Lung microvascular endothelial cell (primary cell): ENCODE results near the gene ANKRD27. TPM values are rescaled to one million over a fixed set of nuclear protein-coding genes. Genes with fewer than 3 reads are reported as not detected.
"Not testable (repeated sequence)": the region's sequence is repeated elsewhere in the genome, so short reads cannot be mapped to it uniquely, and the experiment has no call there.

Experiments
- DNase-seq, 2 donors: peaks; one replicate each; pipeline versions ENCODE4 v3.0.0 to v3.0.0-alpha.2; 2010; ENCODE audit warnings: low read depth in 2 of 2
- total RNA-seq: library from RNA; depleted of rRNA; stranded (reverse); fragments of >200 nt; gene quantifications from 2 replicates; pipeline ENCODE4 v1.2.1, GENCODE V29; 2014

ANKRD27 gene
- total RNA-seq, 1 donor from 2014 or later = 31.9 TPM

DNA sequence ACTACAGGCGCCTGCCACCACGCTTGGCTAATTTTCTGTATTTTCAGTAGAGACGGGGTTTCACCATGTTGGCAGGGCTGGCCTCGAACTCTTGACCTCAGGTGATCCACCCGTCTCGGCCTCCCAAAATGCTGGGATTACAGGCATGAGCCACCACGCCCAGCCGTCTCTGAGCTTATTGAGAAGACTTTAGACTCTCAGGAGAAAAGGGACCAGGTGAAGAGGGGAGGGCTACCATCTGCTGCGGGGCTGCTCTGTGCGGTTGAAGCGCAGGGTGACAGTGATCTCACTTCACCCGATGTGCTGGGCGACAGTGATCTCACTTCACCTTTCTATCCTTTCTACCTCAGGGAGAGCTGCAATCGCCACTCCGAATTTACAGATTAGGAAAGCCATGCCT is 68.7 kb downstream of the ANKRD27 start:
- DNase-seq = no peak

DNA sequence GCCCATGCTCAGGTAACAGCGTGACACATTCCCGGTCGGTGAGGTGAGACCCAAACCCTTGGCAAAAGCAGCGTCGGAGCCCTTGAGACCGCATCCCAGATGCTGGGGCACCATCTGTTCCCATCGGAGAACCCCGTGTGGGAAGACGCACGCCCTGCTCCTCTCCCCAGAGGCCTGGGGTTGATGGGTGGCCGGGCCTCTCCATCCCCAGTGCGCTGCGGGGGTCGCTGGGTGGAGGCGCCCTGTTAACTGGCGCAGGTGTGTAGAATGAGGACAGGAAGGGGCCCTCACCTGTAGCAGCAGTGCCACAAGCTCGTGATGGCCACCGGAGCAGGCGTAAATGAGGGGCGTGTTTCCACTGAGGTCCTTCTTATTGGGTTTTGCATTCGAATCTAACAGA is 69.4 kb downstream of the ANKRD27 start:
- no peak for DNase-seq

DNA sequence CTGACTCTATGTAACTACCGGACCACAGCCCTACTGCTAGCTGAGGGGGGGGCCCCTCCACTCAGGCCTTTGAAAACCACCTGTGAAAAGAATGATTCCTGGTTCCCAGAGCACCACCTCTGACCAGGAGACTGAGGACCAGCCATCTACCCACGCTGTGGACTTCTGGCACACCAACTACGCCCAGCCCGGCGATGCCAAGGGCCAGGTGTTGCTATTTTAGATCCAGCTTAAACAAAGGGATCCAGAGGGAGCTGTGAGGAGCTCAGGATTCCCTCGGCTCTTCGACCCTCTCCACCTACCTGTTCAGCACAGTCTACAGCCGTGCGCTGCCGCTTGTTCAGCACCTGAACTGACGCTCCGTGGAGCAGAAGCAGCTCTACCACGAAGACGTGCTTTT is 71.0 kb downstream of the ANKRD27 start:
- DNase-seq = no peak

DNA sequence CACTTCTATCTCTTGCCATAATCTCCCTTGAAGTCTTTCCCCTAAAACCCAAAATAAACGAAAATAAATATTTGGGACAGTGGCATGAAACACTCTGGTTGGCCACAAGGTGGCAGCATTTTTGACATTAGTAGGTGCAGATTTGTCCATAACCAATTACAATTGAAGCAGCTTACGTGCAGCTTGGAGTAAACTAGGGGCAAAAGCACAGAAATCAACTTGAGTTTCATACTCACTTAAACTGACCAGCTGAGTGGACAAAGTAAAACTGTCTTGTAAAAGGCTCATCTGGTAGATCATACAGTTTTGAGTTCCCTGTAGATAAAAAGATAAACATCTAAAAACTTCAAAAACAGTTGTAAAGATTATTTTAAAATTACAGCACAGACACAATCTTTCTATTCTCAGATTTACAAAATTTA is 75.2 kb downstream of the ANKRD27 start:
- peak; percentile 77 to 84 for DNase-seq

DNA sequence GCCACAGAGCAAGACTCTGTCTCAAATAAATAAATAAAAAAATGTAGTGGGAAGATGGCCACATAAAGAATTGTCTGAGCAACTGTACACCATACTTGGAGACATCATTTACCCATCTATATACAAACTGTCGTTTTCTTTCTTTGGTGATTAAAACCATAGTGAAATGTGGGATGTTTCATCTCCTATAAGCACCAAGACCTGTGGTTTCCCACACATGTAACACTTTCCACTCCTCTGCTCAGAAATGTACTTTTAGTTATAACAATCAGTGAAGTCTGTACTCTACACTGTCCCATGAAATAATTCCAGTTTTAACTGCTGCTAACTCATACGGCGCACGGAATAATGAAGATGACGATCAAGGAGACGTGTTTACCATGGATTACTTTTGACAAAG is 75.7 kb downstream of the ANKRD27 start:
- no peak for DNase-seq

DNA sequence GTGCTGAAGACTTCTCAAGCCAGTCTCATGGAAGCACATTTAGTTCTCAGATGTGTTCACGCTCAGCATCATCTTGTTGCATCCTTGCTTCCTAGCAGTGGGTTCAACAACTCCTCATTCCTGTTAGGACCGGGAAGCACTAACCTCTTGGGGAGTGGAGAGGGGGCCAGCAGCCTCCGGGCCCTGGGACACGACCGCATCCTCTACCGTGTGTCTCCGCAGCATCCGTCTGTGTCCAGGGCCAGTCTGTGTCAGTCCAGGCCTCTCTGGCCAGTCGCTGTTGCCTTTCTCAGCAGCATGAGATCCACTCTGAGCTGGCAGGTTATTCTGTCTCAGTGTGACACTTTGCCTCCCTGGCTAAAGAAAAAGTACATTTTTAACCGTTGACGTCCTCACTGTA is 77.0 kb downstream of the ANKRD27 start:
- no peak for DNase-seq

DNA sequence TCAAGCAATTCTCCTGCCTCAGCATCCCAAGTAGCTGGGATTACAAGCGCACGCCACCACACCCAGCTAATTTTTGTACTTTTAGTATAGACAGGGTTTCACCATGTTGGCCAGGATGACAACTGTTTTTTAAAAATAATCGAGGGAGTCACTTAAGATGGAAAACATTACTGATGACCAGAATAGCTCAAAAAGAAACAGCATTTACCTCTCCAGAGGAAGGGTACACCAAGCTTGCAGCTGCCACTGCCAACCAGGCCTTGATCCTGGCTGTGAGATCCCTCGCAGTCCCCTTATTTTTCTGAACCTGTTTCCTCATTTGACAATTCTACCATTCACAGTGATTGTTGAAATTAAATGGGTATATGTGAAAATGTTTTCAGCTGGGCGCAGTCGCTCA is 79.5 kb downstream of the ANKRD27 start:
- no peak for DNase-seq

DNA sequence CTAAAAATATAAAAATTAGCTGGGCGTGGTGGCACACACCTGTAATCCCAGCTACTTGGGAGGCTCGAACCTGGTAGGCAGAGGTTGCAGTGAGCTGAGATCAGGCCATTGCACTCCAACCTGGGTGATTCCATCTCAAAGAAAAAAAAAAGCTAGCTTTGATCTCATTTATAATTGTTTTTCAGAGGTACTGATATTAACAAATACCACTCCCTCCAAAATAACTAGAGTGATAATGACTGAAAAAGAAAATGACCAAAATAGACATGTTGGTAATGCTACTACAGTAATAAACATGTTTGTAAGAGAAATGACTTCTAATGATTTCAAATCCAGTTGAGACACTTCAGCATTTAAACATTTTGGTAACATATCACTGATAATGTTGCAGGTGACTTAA is 81.0 kb downstream of the ANKRD27 start:
- no peak for DNase-seq

DNA sequence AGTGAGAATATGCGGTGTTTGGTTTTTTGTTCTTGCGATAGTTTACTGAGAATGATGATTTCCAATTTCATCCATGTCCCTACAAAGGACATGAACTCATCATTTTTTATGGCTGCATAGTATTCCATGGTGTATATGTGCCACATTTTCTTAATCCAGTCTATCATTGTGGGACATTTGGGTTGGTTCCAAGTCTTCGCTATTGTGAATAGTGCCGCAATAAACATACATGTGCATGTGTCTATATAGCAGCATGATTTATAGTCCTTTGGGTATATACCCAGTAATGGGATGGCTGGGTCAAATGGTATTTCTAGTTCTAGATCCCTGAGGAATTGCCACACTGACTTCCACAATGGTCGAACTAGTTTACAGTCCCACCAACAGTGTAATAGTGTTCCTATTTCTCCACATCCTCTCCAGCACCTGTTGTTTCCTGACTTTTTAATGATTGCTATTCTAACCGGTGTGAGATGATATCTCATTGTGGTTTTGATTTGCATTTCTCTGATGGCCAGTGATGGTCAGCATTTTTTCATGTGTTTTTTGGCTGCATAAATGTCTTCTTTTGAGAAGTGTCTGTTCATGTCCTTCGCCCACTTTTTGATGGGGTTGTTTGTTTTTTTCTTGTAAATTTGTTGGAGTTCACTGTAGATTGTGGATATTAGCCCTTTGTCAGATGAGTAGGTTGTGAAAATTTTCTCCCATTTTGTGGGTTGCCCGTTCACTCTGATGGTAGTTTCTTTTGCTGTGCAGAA is 87.1 kb downstream of the ANKRD27 start:
- not testable (repeated sequence) for DNase-seq

DNA sequence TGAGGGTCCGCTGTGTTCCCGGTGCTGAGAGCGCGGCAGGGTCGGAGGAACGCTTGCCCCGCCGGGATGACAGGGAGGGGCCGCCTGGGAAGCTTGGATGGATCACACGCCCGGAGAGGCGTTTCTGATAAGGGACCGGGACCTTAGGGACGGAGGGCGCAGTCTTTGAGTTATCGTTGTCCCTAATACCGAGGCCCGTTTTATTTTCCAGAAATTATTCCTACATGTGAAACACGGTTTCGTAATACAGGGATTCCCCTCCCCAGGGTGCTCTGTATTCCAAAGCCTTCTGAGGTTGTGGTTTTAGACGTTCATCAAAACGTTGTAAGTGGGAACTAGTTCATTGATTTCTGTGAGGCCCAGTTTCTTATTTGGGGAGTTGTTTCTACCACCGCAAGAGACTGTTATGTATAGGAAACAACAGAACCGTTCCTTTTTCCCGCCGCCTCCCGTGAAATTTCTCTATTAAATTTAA is 93.2 kb downstream of the ANKRD27 start:
- DNase-seq = peak; percentile 43 to 49

DNA sequence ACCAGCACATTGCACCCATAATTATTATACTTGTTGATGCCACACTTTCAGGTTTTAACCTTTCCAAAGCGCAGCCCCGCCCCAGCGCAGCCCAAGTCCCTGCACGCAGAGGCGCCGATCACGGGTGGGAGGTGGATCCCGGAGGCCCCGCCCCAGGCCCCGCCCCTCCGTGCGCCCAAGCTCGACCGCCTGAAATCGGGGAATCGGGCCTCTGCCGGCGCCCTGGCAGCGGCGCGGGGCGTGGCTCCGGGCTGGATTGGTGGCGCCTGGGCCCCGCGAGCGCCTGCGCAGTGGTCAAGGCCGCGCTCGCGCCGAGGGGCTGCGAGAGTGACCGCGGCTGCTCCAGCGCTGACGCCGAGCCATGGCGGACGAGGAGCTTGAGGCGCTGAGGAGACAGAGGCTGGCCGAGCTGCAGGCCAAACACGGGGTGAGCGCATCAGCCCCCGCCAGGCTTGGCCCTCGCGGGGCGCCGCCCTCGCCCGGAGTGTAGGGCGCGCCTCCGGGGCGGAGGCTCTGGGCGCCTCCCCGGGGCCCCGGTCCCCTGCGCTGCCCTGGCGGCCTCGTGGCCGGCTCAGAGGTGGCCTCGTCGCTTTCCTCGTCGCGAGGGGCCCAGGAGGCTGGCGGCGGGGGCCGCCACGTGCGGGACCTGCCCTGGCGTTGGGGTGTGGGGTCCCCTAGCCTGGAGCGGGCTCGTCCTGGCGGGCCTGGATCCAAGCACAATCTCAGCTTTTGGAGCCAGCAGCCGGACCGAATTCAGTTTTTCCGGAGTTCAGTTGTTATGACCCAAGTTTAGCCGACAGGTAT is 93.9 kb downstream of the ANKRD27 start, which contains the start of gene PDCD5:
PDCD5 (plus strand) TSS at position 290 of the 804 bp plus-strand sequence; CDS start at position 362, 72 bp downstream.
- DNase-seq = peak; percentile 95 to 97

DNA sequence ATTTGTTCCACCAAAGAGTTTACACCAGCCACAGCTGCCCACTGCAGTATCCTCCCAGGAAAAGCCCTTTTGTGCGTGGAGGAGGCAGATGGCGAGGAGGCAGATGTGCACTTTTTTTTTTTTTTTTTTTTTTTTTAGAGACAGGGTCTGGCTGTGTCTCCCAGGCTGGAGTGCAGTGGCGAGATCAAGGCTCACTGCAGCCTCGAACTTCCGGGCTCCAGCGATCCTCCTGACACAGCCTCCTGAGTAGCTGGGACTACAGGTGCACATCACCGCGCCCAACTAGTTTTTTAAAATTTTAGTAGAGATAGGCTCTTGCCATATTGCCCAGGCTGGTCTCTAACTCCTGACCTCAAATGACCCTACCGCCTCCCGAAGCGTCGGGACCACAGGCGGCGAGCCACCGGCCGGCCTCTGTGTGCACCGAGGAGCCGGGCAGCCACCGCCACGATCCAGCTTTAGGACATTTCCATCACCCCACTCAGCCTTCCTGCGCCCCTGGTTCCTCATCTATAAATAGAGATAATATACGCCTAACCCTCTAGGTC is 94.6 kb downstream of the ANKRD27 start:
- no peak for DNase-seq

DNA sequence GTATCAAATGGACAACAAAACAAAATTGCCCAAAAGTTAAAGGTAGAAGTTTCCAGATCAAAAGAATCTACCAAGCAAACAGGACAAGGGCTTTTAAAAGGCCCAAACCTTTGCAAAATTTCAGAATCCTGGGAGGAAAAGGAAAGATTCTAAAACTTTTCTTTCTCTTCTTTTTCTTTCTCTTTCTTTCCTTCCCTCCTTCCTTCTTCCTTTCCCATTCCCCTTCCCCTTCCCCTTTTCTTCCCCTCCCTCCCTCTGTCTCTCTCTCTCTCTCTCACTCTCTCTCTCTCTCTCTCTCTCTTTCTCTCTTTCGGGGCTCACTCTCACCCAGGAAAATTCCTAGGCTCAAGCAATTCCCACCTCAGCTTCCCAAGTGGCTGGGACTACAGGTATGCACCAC is 98.2 kb downstream of the ANKRD27 start:
- no peak for DNase-seq

DNA sequence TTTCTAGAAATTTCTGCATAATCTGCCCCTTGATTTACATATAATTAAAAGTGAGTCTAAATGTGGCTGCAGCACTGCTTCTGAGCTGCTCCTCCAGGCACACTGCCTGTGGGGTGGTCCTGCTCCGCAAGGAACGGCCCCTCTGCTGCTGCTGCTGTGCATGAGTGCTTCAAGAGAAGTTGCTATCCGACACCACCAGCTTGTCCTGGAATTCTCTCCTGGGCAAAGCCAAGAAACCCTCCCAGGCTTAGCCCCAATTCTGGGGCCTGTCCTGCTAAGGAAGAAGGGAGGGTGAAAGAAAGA is 101.5 kb downstream of the ANKRD27 start:
- DNase-seq = no peak

DNA sequence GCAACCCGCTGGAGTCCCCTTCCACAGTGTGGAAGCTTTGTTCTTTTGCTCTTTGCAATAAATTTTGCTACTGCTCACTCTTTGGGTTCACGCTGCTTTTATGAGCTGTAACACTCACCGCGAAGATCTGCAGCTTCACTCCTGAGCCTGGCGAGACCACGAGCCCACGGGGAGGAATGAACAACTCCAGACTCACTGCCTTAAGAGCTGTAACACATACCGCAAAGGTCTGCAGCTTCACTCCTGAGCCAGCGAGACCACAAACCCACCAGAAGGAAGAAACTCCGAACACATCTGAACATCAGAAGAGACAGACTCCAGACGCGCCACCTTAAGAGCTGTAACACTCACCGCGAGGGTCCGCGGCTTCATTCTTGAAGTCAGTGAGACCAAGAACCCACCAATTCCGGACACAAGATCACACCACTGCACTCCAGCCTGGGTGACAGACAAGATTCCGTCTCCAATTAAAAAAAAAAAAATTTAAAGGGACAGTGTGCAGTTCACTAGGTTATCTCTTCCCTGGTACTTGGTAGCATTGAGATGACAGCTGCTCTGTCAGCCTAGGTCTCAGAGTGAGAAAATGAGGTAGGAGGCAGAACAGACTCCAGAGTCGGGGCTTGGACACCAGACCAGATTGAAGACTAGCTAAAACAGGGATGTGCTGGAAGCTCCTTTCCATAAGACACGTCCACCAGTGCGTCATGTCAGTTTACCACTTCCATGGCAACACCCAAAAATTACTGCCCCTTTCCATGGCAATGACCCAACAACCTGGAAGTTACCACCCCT is 102.1 kb downstream of the ANKRD27 start:
- not testable (repeated sequence) for DNase-seq

DNA sequence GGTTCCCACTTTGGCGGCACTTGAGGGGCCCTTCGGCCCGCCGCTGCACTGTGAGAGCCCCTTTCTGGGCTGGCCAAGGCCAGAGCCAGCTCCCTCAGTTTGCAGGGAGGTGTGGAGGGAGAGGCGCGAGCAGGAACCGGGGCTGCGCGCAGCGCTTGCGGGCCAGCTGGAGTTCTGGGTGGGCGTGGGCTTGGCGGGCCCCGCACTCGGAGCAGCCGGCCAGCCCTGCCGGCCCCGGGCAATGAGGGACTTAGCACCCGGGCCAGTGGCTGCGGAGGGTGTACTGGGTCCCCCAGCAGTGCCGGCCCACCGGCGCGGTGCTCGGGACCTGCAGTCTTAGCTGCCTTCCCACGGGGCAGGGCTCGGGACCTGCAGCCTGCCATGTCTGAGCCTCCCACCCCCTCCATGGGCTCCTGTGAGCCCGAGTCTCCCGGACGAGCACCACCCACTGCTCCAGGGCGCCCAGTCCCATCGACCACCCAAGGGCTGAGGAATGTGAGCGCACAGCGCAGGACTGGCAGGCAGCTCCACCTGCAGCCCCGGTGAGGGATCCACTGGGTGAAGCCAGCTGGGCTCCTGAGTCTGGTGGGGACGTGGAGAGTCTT is 103.4 kb downstream of the ANKRD27 start:
- DNase-seq = not testable (repeated sequence)

DNA sequence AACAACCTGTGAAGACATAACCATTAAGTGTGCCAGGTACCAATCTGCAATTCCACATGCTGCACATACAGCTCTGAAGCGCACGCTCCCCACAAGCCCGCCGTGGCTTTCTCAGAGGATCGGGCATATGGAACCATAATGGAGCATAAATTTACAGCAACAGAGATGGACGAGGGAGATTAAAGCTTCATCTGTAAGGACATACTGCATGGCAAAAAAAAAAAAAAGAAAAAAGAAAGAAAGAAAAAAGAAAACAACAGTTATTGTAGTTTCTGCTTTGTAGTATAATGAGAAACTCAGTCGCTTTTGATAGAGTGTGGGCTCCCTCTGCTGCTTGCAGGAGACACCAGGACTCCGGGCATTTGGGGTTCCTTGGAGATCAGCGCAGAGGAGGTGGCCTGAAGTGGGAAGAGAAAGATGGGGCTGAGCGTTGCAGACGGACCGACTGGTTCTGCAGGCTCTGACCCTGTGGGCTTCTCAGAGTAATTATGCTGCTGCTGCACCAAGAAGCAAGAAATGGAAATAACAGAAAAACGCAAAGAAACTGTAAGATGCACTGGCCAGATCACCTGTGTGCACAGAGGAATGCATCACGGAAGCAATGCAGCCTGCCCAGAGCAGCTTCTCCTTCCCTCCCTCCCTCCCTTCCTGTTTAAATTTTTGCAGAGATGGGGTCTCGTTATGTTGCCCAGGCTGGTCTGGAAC is 104.7 kb downstream of the ANKRD27 start:
- DNase-seq = peak; percentile 55 to 63

DNA sequence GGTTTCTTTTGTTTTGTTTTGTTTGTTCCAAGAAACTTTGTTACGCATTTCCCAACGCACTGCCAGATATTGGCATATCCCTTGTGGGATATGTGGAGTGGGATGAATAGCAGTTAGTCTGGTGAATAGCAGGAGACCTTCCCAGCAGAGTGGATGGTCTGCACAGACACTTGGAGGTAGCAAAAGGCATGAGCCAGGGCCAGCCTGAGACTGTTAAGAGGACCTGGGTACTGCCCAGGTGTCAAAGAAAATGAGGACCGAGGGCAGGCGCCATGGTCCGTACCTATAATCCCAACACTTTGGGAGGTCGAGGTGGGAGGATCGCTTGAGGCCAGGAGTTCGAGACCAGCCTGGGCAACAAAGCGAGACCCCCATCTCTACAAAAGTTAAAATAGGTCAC is 107.5 kb downstream of the ANKRD27 start:
- no peak for DNase-seq

DNA sequence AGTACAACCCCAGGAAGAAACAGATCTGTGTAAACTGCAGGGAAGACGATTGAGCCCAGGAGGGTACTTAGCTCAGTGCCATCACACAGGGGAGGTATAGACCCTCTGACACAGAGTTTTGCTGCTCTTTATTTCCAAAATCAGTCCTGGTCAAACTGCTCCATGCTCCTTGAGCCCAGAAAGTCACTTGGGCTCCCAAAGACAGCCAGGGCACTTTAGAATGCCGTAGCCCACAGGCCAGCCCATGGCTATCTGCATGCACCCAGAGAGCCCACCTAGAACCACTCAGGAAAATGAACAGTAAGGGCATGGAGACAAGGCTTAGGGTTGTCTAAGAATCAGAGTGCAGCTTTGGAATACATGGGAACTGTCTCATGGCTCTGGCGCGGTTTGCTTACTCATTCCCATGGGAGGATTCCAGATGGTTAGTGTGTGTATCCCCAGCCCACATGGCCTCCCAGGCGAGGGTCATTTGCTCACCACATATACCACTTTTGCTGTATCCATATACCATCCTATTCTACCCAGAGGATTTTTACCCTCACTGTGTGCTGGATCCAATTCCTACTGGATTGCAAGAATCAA is 108.6 kb downstream of the ANKRD27 start:
- no peak for DNase-seq

DNA sequence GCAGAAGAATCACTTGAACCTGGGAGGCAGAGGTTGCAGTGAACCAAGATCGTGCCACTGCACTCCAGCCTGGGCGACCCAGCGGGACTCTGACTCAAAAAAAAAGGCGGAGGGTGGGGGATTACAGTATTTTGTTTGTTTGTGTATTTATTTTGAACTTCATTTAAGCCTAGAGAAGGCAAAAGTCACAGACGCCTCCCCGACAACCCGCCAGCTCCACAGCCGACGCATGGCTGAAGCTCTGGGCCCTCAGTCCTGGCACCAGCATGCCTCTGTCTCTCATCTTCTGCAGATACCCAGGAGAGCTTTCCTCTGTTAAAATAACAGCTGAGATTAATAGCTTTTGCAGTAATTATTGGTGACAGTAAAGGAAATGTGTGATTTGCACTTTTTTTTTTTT is 111.2 kb downstream of the ANKRD27 start:
- no peak for DNase-seq
